Iris pigment epithelial cell (primary cell): ENCODE measurements around the gene KHK.
A peak's percentile ranks its signal among the peaks of the same experiment; 100 is the strongest.

Experiments
- DNase-seq: peaks from one replicate; pipeline ENCODE4 v3.0.0-alpha.2; 2011; ENCODE audit warnings: low read depth

KHK gene

GRCh38 chr2:27086724-27087593, at the start of gene KHK:
TSS of gene KHK (plus strand) at chr2:27086772. CDS start at chr2:27087260, 488 bp downstream.
- DNase-seq, result no peak

- DNase-seq, result no peak
Measured at GRCh38 chr2:27038012-27038411, 48.6 kb upstream of the KHK start.

DNA sequence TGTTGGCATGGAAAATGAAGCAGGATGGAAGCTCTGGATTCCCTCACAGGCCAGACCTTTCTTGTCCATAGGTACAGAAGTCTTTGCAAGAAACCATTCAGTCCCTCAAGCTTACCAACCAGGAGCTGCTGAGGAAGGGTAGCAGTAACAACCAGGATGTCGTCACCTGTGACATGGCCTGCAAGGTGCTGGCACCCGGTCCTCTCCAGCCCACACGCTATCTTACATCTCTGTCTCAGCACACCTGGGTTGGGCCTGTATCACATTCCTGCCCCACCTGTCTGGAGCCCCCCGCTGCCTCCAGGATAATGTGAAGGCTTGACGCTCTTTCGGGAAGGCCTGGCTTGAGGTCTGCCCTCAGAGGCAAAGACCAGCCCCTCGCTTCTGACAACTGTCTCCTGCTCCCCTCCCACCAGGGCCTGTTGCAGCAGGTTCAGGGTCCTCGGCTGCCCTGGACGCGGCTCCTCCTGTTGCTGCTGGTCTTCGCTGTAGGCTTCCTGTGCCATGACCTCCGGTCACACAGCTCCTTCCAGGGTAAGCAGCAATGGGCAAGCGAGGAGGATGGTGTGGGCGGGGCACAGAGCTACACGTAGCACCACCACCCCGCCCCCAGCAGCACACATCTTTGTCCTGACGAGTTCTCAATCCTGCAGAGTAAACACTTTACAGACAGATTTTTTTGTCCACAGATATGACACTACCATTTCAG, 47.8 kb upstream of the KHK start:
- no peak for DNase-seq

DNA sequence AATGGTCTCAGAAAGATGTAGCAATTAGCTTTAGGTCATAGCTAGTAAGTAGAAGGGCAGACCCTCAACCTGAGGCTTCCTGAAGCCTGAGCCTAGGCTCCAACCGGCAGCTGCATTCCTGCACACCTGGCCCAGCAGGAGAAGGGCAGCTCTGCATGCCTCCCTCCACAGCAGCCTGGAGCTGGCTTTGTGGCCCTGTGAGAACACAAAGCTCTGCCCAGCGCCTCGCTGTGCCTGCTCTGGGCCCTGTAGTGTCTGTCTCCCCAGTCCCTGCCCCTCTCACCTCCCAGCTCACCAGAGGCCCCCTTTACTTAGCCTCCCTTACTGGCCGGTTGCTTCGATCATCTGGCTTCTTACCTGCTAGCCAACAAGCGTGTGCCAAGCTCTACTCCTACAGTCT, 47.1 kb upstream of the KHK start:
- no peak for DNase-seq

DNA sequence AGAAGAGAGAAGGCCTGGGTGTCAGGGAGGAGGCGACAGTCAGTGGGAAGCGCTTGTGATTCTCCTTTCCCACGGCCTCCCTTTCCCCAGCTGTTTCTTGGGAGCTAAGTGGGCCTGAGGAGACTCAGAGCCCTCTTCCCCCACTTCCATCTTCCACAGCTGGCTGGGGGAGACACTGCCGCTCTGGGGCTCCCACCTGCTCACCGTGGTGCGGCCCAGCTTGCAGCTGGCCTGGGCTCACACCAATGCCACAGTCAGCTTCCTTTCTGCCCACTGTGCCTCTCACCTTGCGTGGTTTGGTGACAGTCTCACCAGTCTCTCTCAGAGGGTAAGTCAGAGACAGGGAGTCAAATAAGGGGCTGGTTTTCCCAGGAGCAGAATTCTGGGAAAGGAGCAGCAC, 46.7 kb upstream of the KHK start:
- DNase-seq, result no peak

GRCh38 chr2:27040282-27040681, 46.3 kb upstream of the KHK start:
- DNase-seq, result no peak

DNA sequence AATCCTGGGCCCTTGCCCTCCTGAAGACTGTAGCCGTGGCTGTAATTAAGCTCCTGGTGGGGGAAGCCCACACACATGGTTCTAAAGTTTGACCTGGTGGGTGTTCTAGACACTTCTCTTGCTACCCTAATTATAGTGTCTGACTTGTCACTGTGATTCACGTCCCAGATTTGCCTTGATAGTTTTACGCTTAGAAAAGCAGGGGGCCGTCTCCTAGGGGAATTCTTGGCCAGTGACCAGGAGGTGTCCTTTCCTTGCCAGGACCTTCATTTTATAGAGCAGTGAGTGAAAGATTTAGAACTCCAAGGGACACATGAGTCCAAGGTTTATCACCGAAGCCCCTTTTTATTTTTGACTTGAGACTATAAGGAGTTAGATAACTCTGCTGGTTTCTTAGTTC, 44.8 kb upstream of the KHK start:
- DNase-seq, result no peak

GRCh38 chr2:27042159-27042661, 44.4 kb upstream of the KHK start:
- DNase-seq, result no peak

DNA sequence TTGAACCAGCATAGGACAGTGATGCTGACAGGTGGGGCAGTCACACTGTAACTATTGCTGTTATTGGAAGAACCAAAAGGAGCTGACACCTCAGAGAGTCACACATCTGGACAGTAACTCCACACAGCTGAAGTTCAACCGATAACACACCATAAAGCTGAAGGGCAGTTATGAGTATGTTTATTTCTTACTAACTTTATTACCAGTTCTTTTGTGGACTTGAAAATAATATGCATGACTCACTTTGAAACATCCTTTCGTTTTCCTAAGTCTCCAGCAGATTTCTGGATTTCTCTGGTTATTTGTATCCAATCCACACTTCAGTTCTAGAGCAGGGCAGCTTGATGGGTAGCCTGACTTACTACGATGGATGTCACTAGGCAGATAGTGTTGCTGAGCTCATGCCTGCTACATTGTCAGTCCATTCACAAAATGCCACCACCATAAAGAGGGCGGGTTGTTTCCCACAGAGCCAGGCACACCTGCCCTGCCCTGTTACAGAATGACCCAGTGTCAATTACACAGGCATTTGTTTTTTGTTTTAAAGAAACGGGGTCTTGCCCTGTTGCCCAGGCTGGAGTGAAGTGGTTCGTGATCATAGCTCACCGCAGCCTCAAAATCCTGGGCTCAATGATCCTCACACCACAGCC, 43.5 kb upstream of the KHK start:
- DNase-seq, result peak; percentile 40

DNA sequence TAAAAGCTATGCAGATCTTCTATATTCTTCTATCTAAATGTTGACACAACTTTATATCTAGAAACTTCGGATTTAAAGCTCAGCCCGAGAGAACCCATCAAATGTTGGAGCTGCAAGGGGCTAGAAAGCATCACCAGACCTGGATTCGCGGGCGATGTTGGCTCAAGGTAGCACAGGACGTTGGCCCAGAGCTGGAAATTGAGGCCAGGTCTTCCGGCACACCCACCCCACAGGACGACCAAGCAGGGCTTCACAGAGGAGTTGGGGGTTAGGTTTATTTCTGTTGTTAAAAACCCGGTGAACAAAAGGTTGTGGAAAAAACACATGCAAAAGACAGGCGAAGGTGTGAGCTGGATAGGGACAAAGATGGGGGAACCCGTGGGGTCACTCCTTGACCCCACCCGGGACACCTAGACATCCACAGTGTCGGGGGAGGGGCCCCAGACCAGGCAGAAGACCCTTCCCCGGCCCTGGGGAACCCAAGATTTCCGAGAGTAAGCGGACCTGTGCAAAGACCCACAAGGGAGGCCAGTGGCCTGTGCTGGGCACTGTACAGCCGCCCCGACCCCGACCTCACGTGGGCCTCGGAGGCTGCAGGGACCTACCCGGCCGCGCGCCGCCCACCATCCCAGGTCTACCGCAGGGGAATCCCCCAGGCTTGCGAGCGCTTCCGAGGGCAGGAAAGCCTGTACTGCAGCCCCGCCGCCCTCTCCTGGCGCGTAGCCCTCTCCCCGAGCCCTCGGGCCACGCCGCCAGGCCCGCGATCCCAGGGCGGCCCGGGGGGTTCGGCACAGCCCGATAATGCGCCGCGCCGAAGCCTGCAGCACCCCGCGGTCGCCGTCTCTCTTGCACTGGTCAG, 36.9 kb upstream of the KHK start:
- DNase-seq, result peak; percentile 55

DNA sequence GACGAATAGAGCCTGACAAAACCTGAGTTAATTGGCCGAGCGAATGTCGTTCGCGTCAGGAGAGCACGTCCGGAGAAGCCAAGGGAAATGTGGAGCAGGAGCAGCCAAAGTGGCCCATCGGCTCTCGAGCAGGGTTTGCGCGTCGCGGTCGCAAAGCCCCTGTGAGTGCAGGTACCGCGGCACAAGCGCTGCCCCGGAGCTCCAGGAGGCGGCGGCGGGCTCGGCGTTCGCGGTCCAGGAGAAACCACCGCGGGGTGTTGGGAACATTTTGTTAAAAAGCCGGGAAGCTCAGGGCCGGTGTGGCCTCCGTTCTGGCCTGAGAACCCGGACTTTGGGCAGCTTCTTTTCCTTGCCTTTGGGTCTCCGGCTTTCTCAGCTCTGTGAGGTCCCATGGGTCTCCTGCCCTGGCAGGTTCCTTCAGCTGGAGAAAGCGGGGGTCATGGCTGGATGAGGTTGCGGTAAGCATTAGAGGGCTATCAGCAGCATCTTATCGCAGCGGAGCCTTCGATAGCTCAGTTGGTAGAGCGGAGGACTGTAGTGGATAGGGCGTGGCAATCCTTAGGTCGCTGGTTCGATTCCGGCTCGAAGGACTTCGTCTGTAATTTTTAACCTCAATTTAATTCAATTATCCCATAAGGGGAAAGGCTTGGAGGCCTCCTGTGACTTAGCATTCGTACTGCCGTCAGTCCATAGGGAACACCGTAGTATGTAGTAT, 36.1 kb upstream of the KHK start:
- DNase-seq, result peak; percentile 92

GRCh38 chr2:27050996-27051901, 35.3 kb upstream of the KHK start, which contains the start of gene AGBL5:
TSS of gene AGBL5 (plus strand) at chr2:27051668. CDS start at chr2:27052959, 1,291 bp downstream.
- peak; percentile 89 for DNase-seq

DNA sequence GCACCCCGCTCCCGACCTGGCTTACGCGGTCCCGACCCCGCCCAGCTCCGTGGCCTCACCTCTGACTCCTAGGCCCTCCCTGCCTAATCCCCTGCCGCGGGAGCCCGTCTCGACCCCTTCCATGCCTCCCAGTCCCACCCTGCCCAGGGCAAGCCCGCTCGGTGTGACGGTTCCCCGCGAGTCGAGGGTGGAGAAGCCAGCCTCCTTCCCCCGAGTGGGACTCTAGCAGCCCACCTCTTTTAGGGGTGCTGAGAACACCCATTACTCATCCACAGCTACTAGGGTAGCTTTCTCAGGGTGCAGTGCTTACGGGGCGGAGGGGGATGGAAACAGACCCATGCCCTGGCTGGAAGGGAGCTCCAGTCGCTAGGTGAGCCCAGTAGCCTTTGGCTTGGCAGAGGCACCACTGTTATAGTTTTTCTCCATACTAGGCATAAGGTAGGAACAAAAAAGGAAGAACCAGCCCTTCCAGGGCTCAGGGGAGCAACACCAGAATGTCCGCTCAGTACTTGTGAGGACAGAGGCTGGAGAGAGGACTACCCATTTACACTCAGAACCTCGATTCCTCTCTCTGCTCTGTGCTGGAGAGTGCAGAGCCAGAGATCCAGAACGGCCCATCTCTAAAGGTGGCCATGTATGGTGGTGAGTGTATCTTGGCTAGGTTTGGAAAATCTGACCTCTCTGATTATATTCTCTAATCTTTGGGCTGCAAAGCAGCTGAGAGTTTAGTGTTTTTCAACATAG, 34.5 kb upstream of the KHK start:
- DNase-seq, result no peak

DNA sequence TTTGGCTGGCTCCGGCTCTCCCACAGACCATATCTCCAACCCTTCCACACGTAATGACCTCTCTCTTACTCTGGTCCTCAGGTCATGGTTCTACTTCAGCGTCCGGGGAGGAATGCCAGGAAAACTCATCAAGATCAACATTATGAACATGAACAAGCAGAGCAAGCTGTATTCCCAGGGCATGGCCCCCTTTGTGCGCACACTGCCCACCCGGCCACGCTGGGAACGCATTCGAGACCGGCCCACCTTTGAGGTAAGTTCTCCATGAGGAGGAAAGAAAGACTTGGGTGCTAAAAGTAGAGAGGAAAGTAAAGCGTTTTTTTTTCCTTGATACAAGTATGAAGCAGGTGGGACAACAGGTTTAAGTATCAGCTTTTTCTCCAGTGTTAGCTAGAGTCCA, 33.3 kb upstream of the KHK start:
- DNase-seq, result no peak

GRCh38 chr2:27053776-27054175, 32.8 kb upstream of the KHK start:
- no peak for DNase-seq

DNA sequence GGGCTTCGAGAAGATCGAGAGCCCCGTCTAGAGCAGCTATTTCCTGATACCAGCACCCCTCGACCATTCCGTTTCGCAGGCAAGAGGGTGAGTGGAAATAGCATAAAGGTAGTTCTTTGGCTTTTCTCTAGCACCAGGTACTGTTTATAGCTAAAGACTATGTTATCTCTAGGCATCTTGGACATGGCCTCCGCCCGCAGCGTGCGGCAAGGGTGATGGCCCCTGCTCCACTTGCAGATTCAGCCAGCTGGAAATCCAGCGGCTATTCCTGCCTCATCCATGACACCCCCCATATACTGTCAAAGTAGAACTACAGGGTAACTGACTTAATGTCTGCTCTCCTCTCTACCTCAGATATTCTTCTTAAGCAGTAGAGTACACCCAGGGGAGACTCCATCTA, 31.9 kb upstream of the KHK start:
- no peak for DNase-seq

DNA sequence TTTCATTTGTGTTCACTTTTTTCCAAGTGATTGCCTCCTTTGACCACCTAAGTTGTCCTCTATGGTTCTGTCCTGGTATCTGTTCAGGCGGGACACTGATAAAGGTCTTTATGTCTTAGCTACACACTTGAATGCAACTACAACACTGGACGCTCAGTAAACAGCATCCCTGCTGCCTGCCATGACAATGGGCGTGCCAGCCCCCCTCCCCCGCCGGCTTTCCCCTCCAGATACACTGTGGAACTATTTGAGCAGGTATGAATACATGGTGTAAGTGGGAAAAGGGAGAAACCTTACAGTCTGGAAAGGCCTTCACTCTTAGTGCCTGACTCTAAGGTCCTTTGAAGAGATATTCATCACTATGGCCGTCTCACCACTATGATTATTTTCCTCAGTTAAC, 29.4 kb upstream of the KHK start:
- no peak for DNase-seq

- DNase-seq, result no peak
Measured at GRCh38 chr2:27058210-27058609, 28.4 kb upstream of the KHK start.

GRCh38 chr2:27059141-27059820, 27.3 kb upstream of the KHK start:
- DNase-seq, result no peak
